Placental epithelial cell (primary cell): ENCODE results near the gene PSMC1. TPM values are rescaled to one million over a fixed set of nuclear protein-coding genes. Genes with fewer than 3 reads are reported as not detected.

ENCODE experiments used
- total RNA-seq: library from RNA; depleted of rRNA; stranded (reverse); fragments of >200 nt; gene quantifications from 2 replicates; pipeline ENCODE4 v1.2.3, GENCODE V29; 2012

The PSMC1 gene
- 46.3 and 104 TPM in 2 replicates for total RNA-seq

GRCh38 chr14:90256354-90257131, at the start of gene PSMC1:
Gene PSMC1, plus strand, starts transcription at chr14:90256553. Its CDS starts 45 bp downstream, at chr14:90256598.

Other genes starting within 250 kb of the PSMC1 start
- 0.11 and 0.39 TPM in 2 replicates for gene KCNK13, start 194.6 kb upstream of the PSMC1 start, total RNA-seq
- 10.1 and 13.3 TPM in 2 replicates for gene NRDE2, start 75.4 kb downstream of the PSMC1 start, total RNA-seq
- 184 and 589 TPM in 2 replicates for gene CALM1, start 140.5 kb downstream of the PSMC1 start, total RNA-seq